GM21528 (cell line): ENCODE data around the gene KLC1.

ENCODE experiments used
- ATAC-seq: cut with Tn5 transposase; IDR thresholded peaks from one replicate; pipeline ENCODE4 v1.9.1; 2021; ENCODE audit warnings: mild to moderate bottlenecking, moderate library complexity; ENCODE audit not compliant: unreplicated experiment, low FRiP score

Gene KLC1

GRCh38 chr14:103731916-103732867 is 103.2 kb downstream of the KLC1 start:
- no peak for ATAC-seq

- ATAC-seq = no peak
Measured at GRCh38 chr14:103732868-103733620, 104.0 kb downstream of the KLC1 start.

- ATAC-seq = no peak
Measured at GRCh38 chr14:103733651-103734050, 104.6 kb downstream of the KLC1 start.

GRCh38 chr14:103734081-103734888 is 105.3 kb downstream of the KLC1 start:
- ATAC-seq = no peak

GRCh38 chr14:103735022-103735421 is 106.0 kb downstream of the KLC1 start:
- ATAC-seq = no peak

- ATAC-seq = no peak
Measured at GRCh38 chr14:103735439-103735814, 106.4 kb downstream of the KLC1 start.

- ATAC-seq = no peak
Measured at GRCh38 chr14:103735815-103736545, 107.0 kb downstream of the KLC1 start.

GRCh38 chr14:103736546-103737431 is 107.8 kb downstream of the KLC1 start:
- ATAC-seq = no peak

GRCh38 chr14:103737432-103738045 is 108.5 kb downstream of the KLC1 start:
- no peak for ATAC-seq

- no peak for ATAC-seq
Measured at GRCh38 chr14:103738166-103738565, 109.2 kb downstream of the KLC1 start.

GRCh38 chr14:103738701-103739451 is 109.9 kb downstream of the KLC1 start:
- ATAC-seq = no peak

- ATAC-seq = no peak
Measured at GRCh38 chr14:103739466-103739792, 110.4 kb downstream of the KLC1 start.

- ATAC-seq = no peak
Measured at GRCh38 chr14:103739793-103740501, 110.9 kb downstream of the KLC1 start.

GRCh38 chr14:103740991-103741689 is 112.1 kb downstream of the KLC1 start:
- no peak for ATAC-seq

- no peak for ATAC-seq
Measured at GRCh38 chr14:103741876-103742275, 112.9 kb downstream of the KLC1 start.

GRCh38 chr14:103742499-103743255 is 113.7 kb downstream of the KLC1 start:
- ATAC-seq = no peak
